Transverse colon (tissue), 3 donors: ENCODE results near the gene GALR2.

Experiments used
- POLR2A ChIP-seq: fragments of 450-650 bp; IDR thresholded peaks from one replicate; pipeline ENCODE4 v1.6.1; 2016; ENCODE audit warnings: antibody characterized with exemption, mild to moderate bottlenecking, moderate library complexity
- TF ChIP-seq, protein P1 (sequence below), 5 experiments: fragments of 200-600 bp in 3 of 5; fragments of 450-650 bp in 2 of 5; sonication (generic) in 3 of 5; IDR thresholded peaks; 1 replicate in 2 of 5; 2 replicates in 3 of 5; pipeline ENCODE4 v1.5.1; 2016 to 2017; ENCODE audit warnings: antibody characterized with exemption in 5 of 5, inconsistent platforms in 3 of 5, mild to moderate bottlenecking in 2 of 5, moderate library complexity in 1 of 5

DNA sequence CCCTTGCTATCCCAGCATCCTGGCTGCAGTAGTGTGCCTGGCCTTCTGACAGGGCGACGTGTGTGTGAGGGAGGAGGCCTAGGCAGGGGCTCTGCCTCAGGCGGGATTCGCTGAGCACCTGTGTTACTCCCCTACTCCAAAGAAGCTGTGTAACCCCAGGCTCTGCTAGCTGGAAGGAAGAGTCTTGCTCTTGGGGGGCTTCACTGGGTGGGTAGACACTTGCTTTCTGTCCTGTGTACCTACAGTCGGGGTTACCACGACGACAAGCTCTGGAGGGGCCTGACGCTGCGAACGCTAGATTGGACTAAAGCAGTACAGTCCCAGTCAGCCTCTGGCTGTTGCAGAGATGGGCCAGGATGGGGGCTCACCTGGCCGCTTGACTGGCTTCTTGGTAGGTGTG is 19.5 kb downstream of the GALR2 start:
- TF ChIP-seq, protein P1, sequence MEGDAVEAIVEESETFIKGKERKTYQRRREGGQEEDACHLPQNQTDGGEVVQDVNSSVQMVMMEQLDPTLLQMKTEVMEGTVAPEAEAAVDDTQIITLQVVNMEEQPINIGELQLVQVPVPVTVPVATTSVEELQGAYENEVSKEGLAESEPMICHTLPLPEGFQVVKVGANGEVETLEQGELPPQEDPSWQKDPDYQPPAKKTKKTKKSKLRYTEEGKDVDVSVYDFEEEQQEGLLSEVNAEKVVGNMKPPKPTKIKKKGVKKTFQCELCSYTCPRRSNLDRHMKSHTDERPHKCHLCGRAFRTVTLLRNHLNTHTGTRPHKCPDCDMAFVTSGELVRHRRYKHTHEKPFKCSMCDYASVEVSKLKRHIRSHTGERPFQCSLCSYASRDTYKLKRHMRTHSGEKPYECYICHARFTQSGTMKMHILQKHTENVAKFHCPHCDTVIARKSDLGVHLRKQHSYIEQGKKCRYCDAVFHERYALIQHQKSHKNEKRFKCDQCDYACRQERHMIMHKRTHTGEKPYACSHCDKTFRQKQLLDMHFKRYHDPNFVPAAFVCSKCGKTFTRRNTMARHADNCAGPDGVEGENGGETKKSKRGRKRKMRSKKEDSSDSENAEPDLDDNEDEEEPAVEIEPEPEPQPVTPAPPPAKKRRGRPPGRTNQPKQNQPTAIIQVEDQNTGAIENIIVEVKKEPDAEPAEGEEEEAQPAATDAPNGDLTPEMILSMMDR (IDR thresholded peaks at IDR 0.05) = no peak
- no peak for TF ChIP-seq POLR2A
